Measurements from ENCODE around the gene SLC37A3.

GRCh38 chr7:140349144-140349771, 49.1 kb downstream of the SLC37A3 start:
- TF ChIP-seq CTCF (conservative IDR thresholded peaks at IDR 0.05; ENCODE audit: low read length) = no peak
- no peak for TF ChIP-seq EZH2phosphoT487 (IDR thresholded peaks at IDR 0.05; ENCODE audit: borderline replicate concordance)

All from Loucy (cell line).